Vagina (tissue), 2 donors: Measurements from ENCODE around the gene TNS1.

ENCODE experiments used
- CTCF ChIP-seq, 3 experiments: fragments of 450-650 bp in 2 of 3; fragments of 200-600 bp in 1 of 3; sonication (generic) in 1 of 3; IDR thresholded peaks; one replicate each; pipeline ENCODE4 v1.5.1; 2017 to 2019; ENCODE audit warnings: antibody characterized with exemption in 3 of 3, mild to moderate bottlenecking in 2 of 3, moderate library complexity in 2 of 3
- POLR2AphosphoS5 ChIP-seq, 2 donors: sonication (generic); formaldehyde crosslinking; IDR thresholded peaks; one replicate each; pipeline ENCODE4 v1.9.0; 2017; ENCODE audit warnings: antibody characterized with exemption in 2 of 2, mild to moderate bottlenecking in 2 of 2, low read depth in 1 of 2; ENCODE audit not compliant: insufficient read depth in 1 of 2

GRCh38 chr2:218029366-218030360 is 26.9 kb upstream of the TNS1 start:
- TF ChIP-seq CTCF (IDR thresholded peaks at IDR 0.05), result no peak
- TF ChIP-seq POLR2AphosphoS5 (IDR thresholded peaks at IDR 0.05; ENCODE audit: insufficient read depth in 1 of 2, low read depth in 1 of 2), result no peak
